Stimulated activated CD8-positive, alpha-beta memory T cell treated with anti-CD3 and anti-CD28 coated beads, Interleukin-15, amount 100 ng/mL, for 4 hours (primary cell): ENCODE results near the gene MGAT3.
"Not testable (repeated sequence)": the region's sequence is repeated elsewhere in the genome, so short reads cannot be mapped to it uniquely, and the experiment has no call there.

ENCODE experiments used
- DNase-seq, 2 donors: peaks; one replicate each; pipeline ENCODE4 v3.0.0-alpha.2; 2020; ENCODE audit warnings: low read depth in 2 of 2

MGAT3 gene

GRCh38 chr22:39490966-39491680, 34.3 kb downstream of the MGAT3 start:
- DNase-seq = no peak

GRCh38 chr22:39491696-39492095, 34.9 kb downstream of the MGAT3 start:
- DNase-seq = no peak

GRCh38 chr22:39492186-39492585, 35.4 kb downstream of the MGAT3 start:
- DNase-seq = no peak

- no peak for DNase-seq
Measured at GRCh38 chr22:39493759-39494158, 36.9 kb downstream of the MGAT3 start.

GRCh38 chr22:39494471-39495120, 37.8 kb downstream of the MGAT3 start:
- DNase-seq = no peak

- peak in 1 of 2 donors; percentile 18 for DNase-seq
Measured at GRCh38 chr22:39496131-39496838, 39.5 kb downstream of the MGAT3 start.

- DNase-seq = no peak
Measured at GRCh38 chr22:39497429-39497828, 40.6 kb downstream of the MGAT3 start.

GRCh38 chr22:39498368-39498767, 41.6 kb downstream of the MGAT3 start:
- no peak for DNase-seq

- DNase-seq = no peak
Measured at GRCh38 chr22:39498802-39499201, 42.0 kb downstream of the MGAT3 start.

GRCh38 chr22:39500101-39500500, 43.3 kb downstream of the MGAT3 start:
- no peak for DNase-seq

GRCh38 chr22:39501644-39502108, 44.9 kb downstream of the MGAT3 start:
- no peak for DNase-seq

- peak; percentile 79 to 84 for DNase-seq
Measured at GRCh38 chr22:39502109-39502788, 45.4 kb downstream of the MGAT3 start, which contains the start of gene MIEF1. Gene MIEF1, plus strand, starts transcription at chr22:39502290. Its CDS starts 9,005 bp downstream, at chr22:39511295.

GRCh38 chr22:39502789-39503409, 46.1 kb downstream of the MGAT3 start:
- DNase-seq = no peak

GRCh38 chr22:39503630-39504029, 46.8 kb downstream of the MGAT3 start:
- no peak for DNase-seq

- no peak for DNase-seq
Measured at GRCh38 chr22:39504071-39504470, 47.3 kb downstream of the MGAT3 start.

GRCh38 chr22:39507021-39507420, 50.2 kb downstream of the MGAT3 start:
- not testable (repeated sequence) for DNase-seq

GRCh38 chr22:39508393-39508792, 51.6 kb downstream of the MGAT3 start:
- DNase-seq = no peak

- DNase-seq = no peak
Measured at GRCh38 chr22:39510529-39511149, 53.8 kb downstream of the MGAT3 start.

- no peak for DNase-seq
Measured at GRCh38 chr22:39511226-39511625, 54.4 kb downstream of the MGAT3 start.

- no peak for DNase-seq
Measured at GRCh38 chr22:39512026-39512425, 55.2 kb downstream of the MGAT3 start.

GRCh38 chr22:39513791-39514190, 57.0 kb downstream of the MGAT3 start:
- DNase-seq = no peak
